GM12878 (cell line): ENCODE data around the gene ZNRF3. TPM values are rescaled to one million over a fixed set of nuclear protein-coding genes. Genes with fewer than 3 reads are reported as not detected.

Source experiments
- ATAC-seq: fragments of 200-7000 bp; cut with Tn5 transposase; 3 replicates; pipeline ENCODE4 v1.9.1; 2020; ENCODE audit warnings: mild to moderate bottlenecking, moderate library complexity
- BruUV-seq: library from RNA; stranded (reverse); fragments of 400-500 nt; replicated peaks from 2 replicates; lab custom pipeline; 2021; lab: Mats Ljungman, UMichigan
- CTCF ChIA-PET: fragments of 300-600 bp; sonication (Branson Sonifier 250); formaldehyde crosslinking; extraction: SDS; loops from one replicate; lab custom pipeline; 2021; ENCODE audit warnings: inconsistent platforms; lab: Yijun Ruan, JAX
- POLR2A ChIA-PET: fragments of 350-600 bp; formaldehyde crosslinking; extraction: SDS; loops from one replicate; lab custom pipeline; 2021; ENCODE audit warnings: inconsistent platforms; lab: Charles Lee
- RAD21 ChIA-PET: fragments of 300-600 bp; sonication (Branson Sonifier 250); formaldehyde crosslinking; loops from one replicate; lab custom pipeline; 2023; ENCODE audit warnings: antibody characterized with exemption; ENCODE audit not compliant: unreplicated experiment; lab: Charles Lee
- SMC1A ChIA-PET: fragments of 300-600 bp; sonication (Branson Sonifier 250); formaldehyde crosslinking; loops from one replicate; lab custom pipeline; 2023; ENCODE audit not compliant: unreplicated experiment, uncharacterized antibody; lab: Charles Lee
- DNase-seq: peaks from one replicate; pipeline ENCODE4 v3.0.0-alpha.2; 2011; ENCODE audit warnings: low read depth, low spot score
- FAIRE-seq: peaks from 3 replicates; lab custom pipeline; 2011; peaks lifted over from hg19 to GRCh38; lab: Jason Lieb, UNC
- H2AFZ ChIP-seq: 2 replicates; pipeline ENCODE4 v1.6.0; 2011; ENCODE audit warnings: low read depth, low read length, control low read depth; ENCODE audit not compliant: control insufficient read depth
- H3K27ac ChIP-seq: 2 replicates; pipeline ENCODE4 v1.5.1; 2011; ENCODE audit warnings: control low read depth; ENCODE audit not compliant: control insufficient read depth, insufficient read depth
- H3K27me3 ChIP-seq, 2 experiments: replicated peaks in 1 of 2; 2 replicates each; pipeline versions ENCODE4 v1.6.0 to v1.6.1; 2011; ENCODE audit warnings: low read length in 1 of 2; ENCODE audit not compliant: control insufficient read depth in 2 of 2, insufficient read depth in 2 of 2
- H3K36me3 ChIP-seq, 2 experiments: 2 replicates each; pipeline ENCODE4 v1.5.1; 2011; ENCODE audit warnings: low read length in 1 of 2; ENCODE audit not compliant: control insufficient read depth in 2 of 2, insufficient read depth in 2 of 2
- H3K4me1 ChIP-seq: 2 replicates; pipeline ENCODE4 v1.6.1; 2011; ENCODE audit warnings: mild to moderate bottlenecking, low read length, moderate library complexity, mixed read lengths; ENCODE audit not compliant: control insufficient read depth, insufficient read depth
- H3K4me2 ChIP-seq: 2 replicates; pipeline ENCODE4 v1.6.0; 2011; ENCODE audit warnings: control low read depth; ENCODE audit not compliant: control insufficient read depth, insufficient read depth
- H3K4me3 ChIP-seq: fragments of 200-600 bp; sonication (generic); 2 replicates; pipeline ENCODE4 v1.5.1; 2016
- H3K79me2 ChIP-seq: 2 replicates; pipeline ENCODE4 v1.6.0; 2011; ENCODE audit warnings: low read length; ENCODE audit not compliant: control insufficient read depth, insufficient read depth
- H3K9ac ChIP-seq: 2 replicates; pipeline ENCODE4 v1.8.0; 2011; ENCODE audit warnings: low read length, control low read depth, mixed read lengths; ENCODE audit not compliant: control insufficient read depth, insufficient read depth
- H3K9me3 ChIP-seq: replicated peaks from 3 replicates; pipeline ENCODE4 v1.5.1; 2011; ENCODE audit warnings: mild to moderate bottlenecking, low read length; ENCODE audit not compliant: control insufficient read depth, insufficient read depth
- H4K20me1 ChIP-seq: 2 replicates; pipeline ENCODE4 v1.6.0; 2011; ENCODE audit not compliant: control insufficient read depth, insufficient read depth
- IRF3 ChIP-seq: fragments of 450-650 bp; IDR thresholded peaks from 2 replicates; pipeline ENCODE4 v1.6.1; 2014; ENCODE audit warnings: mild to moderate bottlenecking
- IRF5 ChIP-seq: fragments of 450-650 bp; IDR thresholded peaks from 2 replicates; pipeline ENCODE4 v1.6.1; 2017; ENCODE audit warnings: borderline replicate concordance
- NR2C2 ChIP-seq: IDR thresholded peaks from 2 replicates; pipeline ENCODE4 v1.6.1; 2011; ENCODE audit warnings: borderline replicate concordance, low read depth; ENCODE audit not compliant: control insufficient read depth, insufficient read length
- PML ChIP-seq: IDR thresholded peaks from 2 replicates; pipeline ENCODE4 v1.6.1; 2012; ENCODE audit warnings: low read length, inconsistent platforms
- TCF7 ChIP-seq: IDR thresholded peaks from 2 replicates; pipeline ENCODE4 v1.6.1; 2014; ENCODE audit warnings: antibody characterized with exemption, borderline replicate concordance
- USF2 ChIP-seq: IDR thresholded peaks from 2 replicates; pipeline ENCODE4 v1.6.1; 2011; ENCODE audit warnings: low read depth, low read length, improper control_type of control experiment, borderline replicate concordance
- ZBTB4 ChIP-seq: fragments of 450-650 bp; formaldehyde crosslinking; IDR thresholded peaks from 2 replicates; pipeline ENCODE4 v1.4.0; 2022; ENCODE audit warnings: mild to moderate bottlenecking, moderate library complexity
- ZNF384 ChIP-seq: IDR thresholded peaks from 2 replicates; pipeline ENCODE4 v1.6.1; 2012; ENCODE audit warnings: low read depth, mild to moderate bottlenecking, low read length, improper control_type of control experiment, borderline replicate concordance
- WGBS: methylation state at CpG from one replicate; pipeline ENCODE4 v1.1.6; 2016; ENCODE audit warnings: low lambda C conversion rate; ENCODE audit not compliant: insufficient replicate concordance, insufficient coverage; ENCODE audit errors: missing lambda C conversion rate; 5-methylcytosine and 5-hydroxymethylcytosine counted together
- in situ Hi-C: fragments of 300-500 bp; cut with MboI; formaldehyde crosslinking; loops from 9 replicates; pipeline ENCODE4 v1.14.3; 2018; ENCODE audit warnings: mixed read lengths
- intact Hi-C: fragments of 100-400 bp; cut with micrococcal nuclease; formaldehyde crosslinking; loops from one replicate; pipeline ENCODE4 v1.14.2; 2022; ENCODE audit not compliant: unreplicated experiment
- polyA plus RNA-seq, 11 experiments: library from polyadenylated mRNA; depleted of rRNA in 4 of 11; unstranded in 6 of 11; stranded (reverse) in 5 of 11; fragments of >200 nt; fragmentation: Nextera tagmentation in 4 of 11; fragmentation: Illumina TruSeq in 1 of 11; extraction: Ambion mirVana in 4 of 11; extraction: Trizol in 1 of 11; gene quantifications; 1 replicate in 1 of 11; 2 replicates in 10 of 11; pipeline versions ENCODE4 v1.2.1 to v1.2.3, GENCODE V29; 2011 to 2016; ENCODE audit warnings: inconsistent platforms in 2 of 11, missing spikeins in 2 of 11, low read depth in 1 of 11
- total RNA-seq, 4 experiments: library from RNA; depleted of rRNA in 3 of 4; stranded (reverse); fragments of >200 nt in 3 of 4; fragmentation: Illumina TruSeq in 1 of 4; extraction: Trizol in 1 of 4; gene quantifications; 2 replicates each; pipeline versions ENCODE4 v1.2.1 to v1.2.3, GENCODE V29; 2013 to 2021
- TF ChIP-seq, protein P1 (sequence below): fragments of 450-650 bp; IDR thresholded peaks from 2 replicates; pipeline ENCODE4 v1.6.1; 2017; ENCODE audit warnings: antibody characterized with exemption, mild to moderate bottlenecking, moderate library complexity
- TF ChIP-seq, protein P2 (sequence below), 3 experiments: IDR thresholded peaks in 2 of 3; conservative IDR thresholded peaks in 1 of 3; 2 replicates each; pipeline ENCODE4 v1.5.1; 2011; ENCODE audit warnings: low read depth in 3 of 3, low read length in 3 of 3, mild to moderate bottlenecking in 3 of 3, control low read depth in 2 of 3, moderate library complexity in 2 of 3, inconsistent platforms in 1 of 3, mixed read lengths in 1 of 3; ENCODE audit not compliant: control insufficient read depth in 2 of 3, insufficient read depth in 1 of 3; ENCODE audit errors: extremely low read depth in 1 of 3

Gene ZNRF3
- total and polyA plus RNA-seq, 10 of the 15 experiments (the other 5 are each of a cell fraction or from before 2014, with no cell fraction given): 0.05 to 2.4 (median 0.46) TPM

DNA sequence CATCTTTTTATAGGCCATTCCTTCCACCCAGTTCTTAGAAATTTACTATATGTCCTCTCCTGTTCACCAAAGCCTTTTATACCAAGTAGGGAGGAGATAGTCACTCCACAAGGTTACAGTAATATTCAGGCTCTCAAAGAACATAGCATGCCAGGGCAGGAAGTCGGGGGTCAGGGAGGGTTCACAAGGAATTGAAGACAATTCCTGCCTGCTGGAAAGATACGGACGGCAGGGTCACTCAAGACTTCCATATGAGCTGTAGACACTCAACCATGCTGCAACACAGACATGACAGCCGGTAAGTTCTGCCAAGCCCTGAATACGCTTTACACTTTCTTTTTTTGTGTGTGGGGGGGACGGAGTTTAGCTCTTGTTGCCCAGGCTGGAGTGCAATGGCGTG lies 177.6 kb downstream of the ZNRF3 start:
- POLR2A ChIA-PET: no interaction called here
- in situ Hi-C loops: no loop called here
- Histone ChIP-seq H3K36me3 (no peaks in the 10 kb centered on the region), H3K9me3 (no peaks in the 10 kb centered on the region), H3K4me1 (no peaks in the 10 kb centered on the region), H3K4me3 (no peak overlapping the region), H3K4me2 (no peak overlapping the region), H3K27ac (no peak overlapping the region), H4K20me1 (no peaks in the 10 kb centered on the region), H2AFZ (no peak overlapping the region), H3K9ac (no peak overlapping the region), H3K79me2 (no peaks in the 10 kb centered on the region), H3K27me3 (peaks cover 0 to 11% of the 10 kb centered on the region in 2 experiments; a peak in 1 of 4 replicates)
- intact Hi-C loops: no loop called here
- ATAC-seq (no peak), DNase-seq (no peak), FAIRE-seq (no peak)
- SMC1A ChIA-PET: interaction anchor here (2.0 kb wide), 1 partner anchor 20 kb away, joined by 4 read pairs; no protein-coding TSS in a partner anchor
- no TSS peak for BruUV-seq
- CTCF ChIA-PET: interaction anchor here (0.7 to 1.8 kb wide), 3 partner anchors 10 to 93 kb away, joined by 3 to 4 read pairs (median 4); no protein-coding TSS in a partner anchor
- RAD21 ChIA-PET: interaction anchor here (1.0 kb wide), 1 partner anchor 93 kb away, joined by 3 read pairs; no protein-coding TSS in a partner anchor
- WGBS: 20% methylated on average over 7 of the region's 7 CpGs
- TF ChIP-seq, protein P1, sequence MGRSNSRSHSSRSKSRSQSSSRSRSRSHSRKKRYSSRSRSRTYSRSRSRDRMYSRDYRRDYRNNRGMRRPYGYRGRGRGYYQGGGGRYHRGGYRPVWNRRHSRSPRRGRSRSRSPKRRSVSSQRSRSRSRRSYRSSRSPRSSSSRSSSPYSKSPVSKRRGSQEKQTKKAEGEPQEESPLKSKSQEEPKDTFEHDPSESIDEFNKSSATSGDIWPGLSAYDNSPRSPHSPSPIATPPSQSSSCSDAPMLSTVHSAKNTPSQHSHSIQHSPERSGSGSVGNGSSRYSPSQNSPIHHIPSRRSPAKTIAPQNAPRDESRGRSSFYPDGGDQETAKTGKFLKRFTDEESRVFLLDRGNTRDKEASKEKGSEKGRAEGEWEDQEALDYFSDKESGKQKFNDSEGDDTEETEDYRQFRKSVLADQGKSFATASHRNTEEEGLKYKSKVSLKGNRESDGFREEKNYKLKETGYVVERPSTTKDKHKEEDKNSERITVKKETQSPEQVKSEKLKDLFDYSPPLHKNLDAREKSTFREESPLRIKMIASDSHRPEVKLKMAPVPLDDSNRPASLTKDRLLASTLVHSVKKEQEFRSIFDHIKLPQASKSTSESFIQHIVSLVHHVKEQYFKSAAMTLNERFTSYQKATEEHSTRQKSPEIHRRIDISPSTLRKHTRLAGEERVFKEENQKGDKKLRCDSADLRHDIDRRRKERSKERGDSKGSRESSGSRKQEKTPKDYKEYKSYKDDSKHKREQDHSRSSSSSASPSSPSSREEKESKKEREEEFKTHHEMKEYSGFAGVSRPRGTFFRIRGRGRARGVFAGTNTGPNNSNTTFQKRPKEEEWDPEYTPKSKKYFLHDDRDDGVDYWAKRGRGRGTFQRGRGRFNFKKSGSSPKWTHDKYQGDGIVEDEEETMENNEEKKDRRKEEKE: no peak
- TF ChIP-seq IRF5: no peak
- TF ChIP-seq ZBTB4 (CRISPR knock-in tag): no peak
- TF ChIP-seq, protein P2, sequence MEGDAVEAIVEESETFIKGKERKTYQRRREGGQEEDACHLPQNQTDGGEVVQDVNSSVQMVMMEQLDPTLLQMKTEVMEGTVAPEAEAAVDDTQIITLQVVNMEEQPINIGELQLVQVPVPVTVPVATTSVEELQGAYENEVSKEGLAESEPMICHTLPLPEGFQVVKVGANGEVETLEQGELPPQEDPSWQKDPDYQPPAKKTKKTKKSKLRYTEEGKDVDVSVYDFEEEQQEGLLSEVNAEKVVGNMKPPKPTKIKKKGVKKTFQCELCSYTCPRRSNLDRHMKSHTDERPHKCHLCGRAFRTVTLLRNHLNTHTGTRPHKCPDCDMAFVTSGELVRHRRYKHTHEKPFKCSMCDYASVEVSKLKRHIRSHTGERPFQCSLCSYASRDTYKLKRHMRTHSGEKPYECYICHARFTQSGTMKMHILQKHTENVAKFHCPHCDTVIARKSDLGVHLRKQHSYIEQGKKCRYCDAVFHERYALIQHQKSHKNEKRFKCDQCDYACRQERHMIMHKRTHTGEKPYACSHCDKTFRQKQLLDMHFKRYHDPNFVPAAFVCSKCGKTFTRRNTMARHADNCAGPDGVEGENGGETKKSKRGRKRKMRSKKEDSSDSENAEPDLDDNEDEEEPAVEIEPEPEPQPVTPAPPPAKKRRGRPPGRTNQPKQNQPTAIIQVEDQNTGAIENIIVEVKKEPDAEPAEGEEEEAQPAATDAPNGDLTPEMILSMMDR (IDR thresholded peaks at IDR 0.05 in 2 of 3, conservative IDR thresholded peaks at IDR 0.05 in 1 of 3; ENCODE audit: control insufficient read depth in 2 of 3, extremely low read depth in 1 of 3, insufficient read depth in 1 of 3, low read depth in 3 of 3, low read length in 3 of 3): no peak
- TF ChIP-seq NR2C2: no peak
- no peak for TF ChIP-seq TCF7
- no peak for TF ChIP-seq IRF3
- TF ChIP-seq ZNF384: no peak
- no peak for TF ChIP-seq PML
- no peak for TF ChIP-seq USF2
